ENCODE measurements around the gene WASL.

The WASL gene

DNA sequence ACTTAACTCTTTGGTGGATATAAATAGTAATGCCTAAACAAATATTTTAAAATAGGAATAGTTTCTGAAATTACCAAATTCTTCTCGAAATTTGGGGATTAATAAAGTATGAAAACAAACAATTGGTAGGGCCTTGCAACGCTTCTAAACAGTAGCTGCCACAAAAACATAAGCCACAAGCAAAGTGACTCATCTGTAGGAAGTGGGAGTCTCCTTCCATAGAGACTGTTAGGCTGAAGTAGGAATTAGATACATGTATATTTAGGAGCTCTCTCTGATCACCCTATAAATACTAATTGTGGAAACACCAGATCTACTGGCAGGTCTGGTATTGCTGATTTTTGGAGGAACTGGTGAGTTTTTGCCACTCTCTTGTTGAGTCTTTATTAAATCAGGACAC is 98.8 kb downstream of the WASL start:
- DNase-seq (ENCODE audit: extremely low read depth, insufficient read length), result no peak

DNA sequence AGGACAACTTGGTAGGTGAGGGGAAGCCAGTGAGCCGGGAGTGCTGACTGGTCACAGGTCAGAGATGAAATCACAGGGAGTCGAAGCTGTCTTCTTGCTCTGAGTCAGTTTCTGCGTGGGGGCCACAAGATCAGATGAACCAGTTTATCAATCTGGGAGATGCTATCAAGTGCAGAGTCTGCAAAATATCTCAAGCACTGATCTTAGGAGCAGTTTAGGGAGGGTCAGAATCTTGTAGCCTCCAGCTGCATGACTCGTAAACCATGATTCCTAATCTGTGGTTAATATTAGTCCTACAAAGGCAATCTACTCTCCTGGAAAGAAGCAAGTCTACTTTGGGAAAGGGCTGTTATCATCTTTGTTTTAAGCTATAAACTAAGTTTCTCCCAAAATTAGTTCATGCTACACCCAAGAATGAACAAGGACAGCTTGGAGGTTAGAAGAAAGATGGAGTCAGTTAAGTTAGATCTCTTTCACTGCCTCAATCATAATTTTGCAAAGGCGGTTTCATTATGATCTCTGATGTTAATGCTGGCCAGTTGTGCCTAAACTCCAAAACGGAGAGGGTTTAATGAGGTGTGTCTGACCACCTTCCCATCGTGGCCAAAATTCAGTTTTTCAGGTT is 101.6 kb downstream of the WASL start:
- DNase-seq (ENCODE audit: extremely low read depth, insufficient read length), result no peak
- Histone ChIP-seq H3K27me3 (replicated peaks; ENCODE audit: control insufficient read depth, insufficient read depth, low read length) (no peaks in the 10 kb centered on the region), H3K36me3 (ENCODE audit: control insufficient read depth, insufficient read depth, low read length) (no peaks in the 10 kb centered on the region), H3K4me3 (replicated peaks; ENCODE audit: low read depth, low read length) (no peak overlapping the region)
- TF ChIP-seq, protein P1, sequence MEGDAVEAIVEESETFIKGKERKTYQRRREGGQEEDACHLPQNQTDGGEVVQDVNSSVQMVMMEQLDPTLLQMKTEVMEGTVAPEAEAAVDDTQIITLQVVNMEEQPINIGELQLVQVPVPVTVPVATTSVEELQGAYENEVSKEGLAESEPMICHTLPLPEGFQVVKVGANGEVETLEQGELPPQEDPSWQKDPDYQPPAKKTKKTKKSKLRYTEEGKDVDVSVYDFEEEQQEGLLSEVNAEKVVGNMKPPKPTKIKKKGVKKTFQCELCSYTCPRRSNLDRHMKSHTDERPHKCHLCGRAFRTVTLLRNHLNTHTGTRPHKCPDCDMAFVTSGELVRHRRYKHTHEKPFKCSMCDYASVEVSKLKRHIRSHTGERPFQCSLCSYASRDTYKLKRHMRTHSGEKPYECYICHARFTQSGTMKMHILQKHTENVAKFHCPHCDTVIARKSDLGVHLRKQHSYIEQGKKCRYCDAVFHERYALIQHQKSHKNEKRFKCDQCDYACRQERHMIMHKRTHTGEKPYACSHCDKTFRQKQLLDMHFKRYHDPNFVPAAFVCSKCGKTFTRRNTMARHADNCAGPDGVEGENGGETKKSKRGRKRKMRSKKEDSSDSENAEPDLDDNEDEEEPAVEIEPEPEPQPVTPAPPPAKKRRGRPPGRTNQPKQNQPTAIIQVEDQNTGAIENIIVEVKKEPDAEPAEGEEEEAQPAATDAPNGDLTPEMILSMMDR (IDR thresholded peaks at IDR 0.05; ENCODE audit: insufficient read depth, low read length, poor library complexity, severe bottlenecking), result no peak

More for the DNA sequence above, 98.8 kb downstream of the WASL start:
- TF ChIP-seq, protein P1 (IDR thresholded peaks at IDR 0.05; ENCODE audit: insufficient read depth, low read length, poor library complexity, severe bottlenecking), result no peak
- H3K27me3 ChIP-seq (replicated peaks; ENCODE audit: control insufficient read depth, insufficient read depth, low read length), result no peaks in the 10 kb centered on the region
- no peaks in the 10 kb centered on the region for H3K36me3 ChIP-seq (ENCODE audit: control insufficient read depth, insufficient read depth, low read length)
- no peak overlapping the region for H3K4me3 ChIP-seq (replicated peaks; ENCODE audit: low read depth, low read length)

DNA sequence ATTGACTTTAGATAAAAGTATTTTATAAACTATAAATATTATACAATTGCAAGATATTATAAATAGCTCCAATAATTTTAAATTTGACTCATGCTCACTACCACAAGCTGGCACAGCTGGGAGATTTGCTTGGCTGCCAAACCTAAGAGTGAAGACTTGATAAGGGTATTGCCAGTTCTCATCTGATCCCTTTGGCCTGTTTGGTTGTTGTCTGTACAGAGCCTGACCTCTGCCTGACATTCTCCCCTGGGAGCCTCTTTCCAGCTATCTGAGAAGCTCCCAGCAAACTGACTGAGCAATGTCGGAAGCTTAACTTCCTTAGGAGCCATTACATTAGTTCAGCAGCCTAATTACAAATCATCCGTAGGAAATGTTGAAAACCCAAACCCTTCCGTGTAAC is 103.3 kb downstream of the WASL start:
- TF ChIP-seq, protein P1 (IDR thresholded peaks at IDR 0.05; ENCODE audit: insufficient read depth, low read length, poor library complexity, severe bottlenecking), result no peak
- H3K4me3 ChIP-seq (replicated peaks; ENCODE audit: low read depth, low read length), result no peak overlapping the region
- no peaks in the 10 kb centered on the region for H3K36me3 ChIP-seq (ENCODE audit: control insufficient read depth, insufficient read depth, low read length)
- H3K27me3 ChIP-seq (replicated peaks; ENCODE audit: control insufficient read depth, insufficient read depth, low read length), result no peaks in the 10 kb centered on the region
- DNase-seq (ENCODE audit: extremely low read depth, insufficient read length), result no peak

DNA sequence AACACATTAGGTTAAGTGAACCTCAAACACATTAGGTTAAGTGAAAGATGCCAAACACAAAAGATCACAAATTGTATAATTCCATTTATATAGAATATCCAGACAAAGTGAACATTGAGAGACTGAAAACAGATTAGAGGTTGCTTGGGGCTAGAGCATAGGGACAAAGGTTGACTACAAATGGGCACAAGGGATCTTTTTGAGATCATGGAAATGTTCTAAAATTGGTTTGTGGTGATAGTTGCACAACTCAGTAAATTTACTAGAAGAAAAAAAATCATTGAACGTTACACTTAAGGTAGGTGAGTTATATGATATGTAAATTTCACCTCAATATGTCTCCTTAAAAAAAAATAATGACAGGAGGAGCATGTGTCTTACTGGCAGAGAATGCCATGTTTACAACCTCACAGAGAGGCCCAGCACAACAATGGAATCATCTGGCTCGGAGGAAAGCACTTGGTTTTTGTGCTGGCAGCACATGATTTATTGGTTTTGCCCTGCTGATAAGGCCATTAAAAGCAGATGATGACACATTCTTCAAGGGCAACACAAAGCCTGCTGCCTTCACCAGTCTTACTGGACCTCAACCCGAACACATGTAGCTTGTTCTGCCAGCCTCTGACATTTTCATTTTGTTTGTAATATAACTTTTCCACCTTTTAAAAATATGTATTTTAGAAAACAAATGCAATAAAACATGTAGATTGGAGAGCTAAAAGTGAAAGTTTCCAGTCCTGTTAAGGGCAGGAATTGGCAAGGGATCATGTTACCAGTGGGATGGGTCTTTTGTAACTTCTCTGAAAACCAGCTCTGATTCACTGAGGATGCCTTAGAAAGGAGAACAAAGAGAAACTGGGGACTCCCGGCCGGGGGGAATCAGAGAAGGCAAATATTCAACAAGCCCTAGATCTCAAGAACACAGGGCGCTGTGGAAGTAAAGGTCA is 105.0 kb downstream of the WASL start:
- TF ChIP-seq, protein P1 (IDR thresholded peaks at IDR 0.05; ENCODE audit: insufficient read depth, low read length, poor library complexity, severe bottlenecking), result no peak
- H3K36me3 ChIP-seq (ENCODE audit: control insufficient read depth, insufficient read depth, low read length), result no peaks in the 10 kb centered on the region
- H3K4me3 ChIP-seq (replicated peaks; ENCODE audit: low read depth, low read length), result no peak overlapping the region
- H3K27me3 ChIP-seq (replicated peaks; ENCODE audit: control insufficient read depth, insufficient read depth, low read length), result no peaks in the 10 kb centered on the region
- DNase-seq (ENCODE audit: extremely low read depth, insufficient read length), result no peak

DNA sequence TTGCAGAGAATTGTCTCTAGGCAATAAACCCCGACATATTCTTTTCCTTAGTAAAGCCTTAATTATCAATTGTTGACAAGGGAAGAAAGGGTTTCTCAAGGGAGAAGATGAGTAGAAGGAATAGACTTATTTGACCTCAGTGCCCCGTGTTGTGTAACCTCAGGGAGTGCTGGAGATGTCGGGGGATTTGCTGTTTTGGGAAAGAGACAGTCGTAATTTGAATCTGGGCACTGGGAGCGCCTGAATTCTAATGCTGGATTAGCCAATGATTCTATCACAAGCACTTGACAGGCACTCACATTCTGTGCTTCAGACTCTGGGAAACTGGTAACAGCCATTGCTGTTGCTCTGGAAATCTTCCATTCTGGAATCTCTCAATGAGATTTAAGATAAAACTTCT is 106.9 kb downstream of the WASL start:
- Histone ChIP-seq H3K36me3 (ENCODE audit: control insufficient read depth, insufficient read depth, low read length) (no peaks in the 10 kb centered on the region), H3K4me3 (replicated peaks; ENCODE audit: low read depth, low read length) (no peak overlapping the region), H3K27me3 (replicated peaks; ENCODE audit: control insufficient read depth, insufficient read depth, low read length) (no peaks in the 10 kb centered on the region)
- TF ChIP-seq, protein P1 (IDR thresholded peaks at IDR 0.05; ENCODE audit: insufficient read depth, low read length, poor library complexity, severe bottlenecking), result no peak
- DNase-seq (ENCODE audit: extremely low read depth, insufficient read length), result no peak
